WTC11 (cell line): ENCODE measurements around the gene SH3BP4. TPM values are rescaled to one million over a fixed set of nuclear protein-coding genes. Genes with fewer than 3 reads are reported as not detected.

Experiments used
- ATAC-seq: fragments of 200-7000 bp; cut with Tn5 transposase; 2 replicates; pipeline ENCODE4 v1.10.0; 2021; ENCODE audit warnings: mild to moderate bottlenecking, moderate library complexity
- CTCF ChIA-PET: fragments of 300-600 bp; sonication (Branson Sonifier 250); formaldehyde crosslinking; loops from one replicate; lab custom pipeline; 2021; ENCODE audit warnings: antibody characterized with exemption; lab: Charles Lee
- POLR2A ChIA-PET: fragments of 350-600 bp; sonication (Branson Sonifier 250); formaldehyde crosslinking; loops from one replicate; lab custom pipeline; 2021; ENCODE audit warnings: antibody characterized with exemption; lab: Charles Lee
- DNase-seq: peaks from one replicate; pipeline ENCODE4 v3.0.0; 2021; ENCODE audit warnings: low spot score
- H3K27ac Mint-ChIP-seq: 2 replicates; pipeline ENCODE4 v1.8.0; 2021; ENCODE audit warnings: mixed read lengths
- H3K27me3 Mint-ChIP-seq: 2 replicates; pipeline ENCODE4 v1.8.0; 2021; ENCODE audit warnings: low read depth, mild to moderate bottlenecking, moderate library complexity, mixed read lengths
- H3K36me3 Mint-ChIP-seq: 2 replicates; pipeline ENCODE4 v1.8.0; 2021; ENCODE audit warnings: mixed read lengths
- H3K4me1 Mint-ChIP-seq: 2 replicates; pipeline ENCODE4 v1.8.0; 2022; ENCODE audit warnings: mixed read lengths
- H3K4me3 Mint-ChIP-seq: 2 replicates; pipeline ENCODE4 v1.8.0; 2021; ENCODE audit warnings: mild to moderate bottlenecking, moderate library complexity, mixed read lengths
- H3K9me3 Mint-ChIP-seq: 2 replicates; pipeline ENCODE4 v1.8.0; 2021; ENCODE audit warnings: mixed read lengths
- CBFB ChIP-seq: sonication (generic); formaldehyde crosslinking; IDR thresholded peaks from 2 replicates; pipeline ENCODE4 v1.8.1; 2022; ENCODE audit warnings: mild to moderate bottlenecking, low read depth, missing genetic modification reagents
- EMX1 ChIP-seq: fragments of 250-450 bp; sonication (Bioruptor Pico); IDR thresholded peaks from 2 replicates; pipeline ENCODE4 v1.8.0; 2021; ENCODE audit warnings: mild to moderate bottlenecking
- ESRRA ChIP-seq: sonication (generic); formaldehyde crosslinking; IDR thresholded peaks from 2 replicates; pipeline ENCODE4 v1.8.1; 2022; ENCODE audit warnings: mild to moderate bottlenecking, missing genetic modification reagents, borderline replicate concordance
- GRHL2 ChIP-seq: fragments of 250-450 bp; sonication (Bioruptor Pico); IDR thresholded peaks from 2 replicates; pipeline ENCODE4 v1.8.0; 2022; ENCODE audit warnings: mild to moderate bottlenecking, moderate library complexity; ENCODE audit not compliant: insufficient replicate concordance, severe bottlenecking
- HMGA2 ChIP-seq: fragments of 250-450 bp; sonication (Bioruptor Pico); IDR thresholded peaks from 2 replicates; pipeline ENCODE4 v1.4.0; 2021; ENCODE audit warnings: mild to moderate bottlenecking, moderate library complexity
- KAT7 ChIP-seq: sonication (generic); formaldehyde crosslinking; IDR thresholded peaks from 2 replicates; pipeline ENCODE4 v1.8.1; 2023; ENCODE audit warnings: missing genetic modification reagents, mild to moderate bottlenecking, borderline replicate concordance
- NFE2L1 ChIP-seq: sonication (generic); formaldehyde crosslinking; IDR thresholded peaks from 2 replicates; pipeline ENCODE4 v1.8.1; 2023; ENCODE audit warnings: missing genetic modification reagents
- NR3C1 ChIP-seq: sonication (generic); formaldehyde crosslinking; conservative IDR thresholded peaks from 2 replicates; pipeline ENCODE4 v1.8.1; 2023; ENCODE audit warnings: low read depth, mild to moderate bottlenecking, missing genetic modification reagents
- OVOL2 ChIP-seq: fragments of 250-450 bp; sonication (Bioruptor Pico); IDR thresholded peaks from 2 replicates; pipeline ENCODE4 v1.9.0; 2021; ENCODE audit warnings: mild to moderate bottlenecking, borderline replicate concordance
- PRRX2 ChIP-seq: fragments of 250-450 bp; sonication (Bioruptor Pico); IDR thresholded peaks from 2 replicates; pipeline ENCODE4 v1.8.0; 2021; ENCODE audit warnings: mild to moderate bottlenecking
- SMAD3 ChIP-seq: sonication (generic); formaldehyde crosslinking; IDR thresholded peaks from 2 replicates; pipeline ENCODE4 v1.8.0; 2022; ENCODE audit warnings: missing genetic modification reagents, mild to moderate bottlenecking, borderline replicate concordance
- SMAD4 ChIP-seq: sonication (generic); formaldehyde crosslinking; IDR thresholded peaks from 2 replicates; pipeline ENCODE4 v1.8.0; 2022; ENCODE audit warnings: mild to moderate bottlenecking, missing genetic modification reagents
- SP1 ChIP-seq: sonication (generic); formaldehyde crosslinking; conservative IDR thresholded peaks from 2 replicates; pipeline ENCODE4 v1.8.1; 2022; ENCODE audit warnings: missing genetic modification reagents
- TCF7 ChIP-seq: sonication (generic); formaldehyde crosslinking; IDR thresholded peaks from 2 replicates; pipeline ENCODE4 v1.8.0; 2022; ENCODE audit warnings: mild to moderate bottlenecking, low read depth, missing genetic modification reagents, moderate library complexity
- ZNF219 ChIP-seq: sonication (generic); formaldehyde crosslinking; IDR thresholded peaks from 2 replicates; pipeline ENCODE4 v1.8.0; 2023; ENCODE audit warnings: missing genetic modification reagents, mild to moderate bottlenecking, borderline replicate concordance
- ZNF232 ChIP-seq: sonication (generic); formaldehyde crosslinking; IDR thresholded peaks from 2 replicates; pipeline ENCODE4 v1.8.0; 2022; ENCODE audit warnings: mild to moderate bottlenecking, missing genetic modification reagents
- ZNF423 ChIP-seq: fragments of 250-450 bp; sonication (Bioruptor Pico); IDR thresholded peaks from 2 replicates; pipeline ENCODE4 v2.1.2; 2022; ENCODE audit warnings: mild to moderate bottlenecking, moderate library complexity
- total RNA-seq: library from RNA; stranded (reverse); gene quantifications from 3 replicates; pipeline ENCODE4 v1.2.3, GENCODE V29; 2021
- TF ChIP-seq, protein P1 (sequence below): sonication (generic); formaldehyde crosslinking; IDR thresholded peaks from 2 replicates; pipeline ENCODE4 v1.8.1; 2022; ENCODE audit warnings: mild to moderate bottlenecking, missing genetic modification reagents, moderate library complexity, borderline replicate concordance
- TF ChIP-seq, protein P2 (sequence below): fragments of 250-450 bp; sonication (Bioruptor Pico); IDR thresholded peaks from 2 replicates; pipeline ENCODE4 v1.9.0; 2021; ENCODE audit warnings: moderate library complexity, mild to moderate bottlenecking, inconsistent platforms, borderline replicate concordance
- TF ChIP-seq, protein P3 (sequence below): fragments of 250-450 bp; sonication (Bioruptor Pico); IDR thresholded peaks from 2 replicates; pipeline ENCODE4 v1.8.0; 2021; ENCODE audit warnings: mild to moderate bottlenecking
- TF ChIP-seq, protein P4 (sequence below): fragments of 250-450 bp; sonication (Bioruptor Pico); IDR thresholded peaks from 2 replicates; pipeline ENCODE4 v2.1.2; 2022; ENCODE audit warnings: mild to moderate bottlenecking, moderate library complexity
- TF ChIP-seq, protein P5 (sequence below): sonication (generic); formaldehyde crosslinking; IDR thresholded peaks from 2 replicates; pipeline ENCODE4 v1.8.1; 2023; ENCODE audit warnings: mild to moderate bottlenecking, missing genetic modification reagents, moderate library complexity
- TF ChIP-seq, protein P6 (sequence below): sonication (generic); formaldehyde crosslinking; IDR thresholded peaks from 2 replicates; pipeline ENCODE4 v1.8.0; 2023; ENCODE audit warnings: missing genetic modification reagents, mild to moderate bottlenecking, borderline replicate concordance
- TF ChIP-seq, protein P7 (sequence below): sonication (generic); formaldehyde crosslinking; conservative IDR thresholded peaks from 2 replicates; pipeline ENCODE4 v1.8.1; 2023; ENCODE audit warnings: mild to moderate bottlenecking, low read depth, missing genetic modification reagents, moderate library complexity

The SH3BP4 gene
- total RNA-seq, 1 experiment from 2014 or later: 44.4 TPM

DNA sequence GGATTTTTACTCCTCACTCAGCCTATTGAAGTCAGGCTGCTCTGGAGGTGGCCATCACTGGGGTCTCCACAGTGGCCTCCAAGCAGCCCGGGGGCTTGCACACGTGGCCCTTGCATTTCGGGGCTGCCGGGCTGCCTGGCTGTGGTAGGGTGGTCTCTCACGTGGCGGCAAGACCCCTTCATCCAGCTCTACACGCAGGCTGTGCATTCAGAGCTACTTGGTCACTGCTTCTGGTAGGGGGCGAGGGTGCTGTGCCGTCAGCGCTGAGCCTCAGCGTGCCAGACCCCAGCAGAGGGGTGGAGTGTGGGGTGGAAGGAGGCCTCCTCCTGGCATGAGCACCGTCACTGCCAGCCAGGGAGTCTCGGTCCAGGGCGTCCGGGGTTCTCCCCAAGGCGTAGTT is 80.6 kb downstream of the SH3BP4 start:
- no peak overlapping the region for H3K4me3 Mint-ChIP-seq
- TF ChIP-seq SMAD3 (CRISPR knock-in tag) (no peak), ZNF232 (CRISPR knock-in tag) (no peak), PRRX2 (CRISPR knock-in tag) (no peak), NFE2L1 (no peak), EMX1 (CRISPR knock-in tag) (no peak), CBFB (CRISPR knock-in tag) (no peak), NR3C1 (no peak), ZNF219 (CRISPR knock-in tag) (no peak)
- TF ChIP-seq, protein P1, sequence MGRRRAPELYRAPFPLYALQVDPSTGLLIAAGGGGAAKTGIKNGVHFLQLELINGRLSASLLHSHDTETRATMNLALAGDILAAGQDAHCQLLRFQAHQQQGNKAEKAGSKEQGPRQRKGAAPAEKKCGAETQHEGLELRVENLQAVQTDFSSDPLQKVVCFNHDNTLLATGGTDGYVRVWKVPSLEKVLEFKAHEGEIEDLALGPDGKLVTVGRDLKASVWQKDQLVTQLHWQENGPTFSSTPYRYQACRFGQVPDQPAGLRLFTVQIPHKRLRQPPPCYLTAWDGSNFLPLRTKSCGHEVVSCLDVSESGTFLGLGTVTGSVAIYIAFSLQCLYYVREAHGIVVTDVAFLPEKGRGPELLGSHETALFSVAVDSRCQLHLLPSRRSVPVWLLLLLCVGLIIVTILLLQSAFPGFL (CRISPR knock-in tag): no peak
- TF ChIP-seq, protein P2, sequence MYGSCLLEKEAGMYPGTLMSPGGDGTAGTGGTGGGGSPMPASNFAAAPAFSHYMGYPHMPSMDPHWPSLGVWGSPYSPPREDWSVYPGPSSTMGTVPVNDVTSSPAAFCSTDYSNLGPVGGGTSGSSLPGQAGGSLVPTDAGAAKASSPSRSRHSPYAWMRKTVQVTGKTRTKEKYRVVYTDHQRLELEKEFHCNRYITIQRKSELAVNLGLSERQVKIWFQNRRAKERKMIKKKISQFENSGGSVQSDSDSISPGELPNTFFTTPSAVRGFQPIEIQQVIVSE (CRISPR knock-in tag): no peak
- TF ChIP-seq, protein P3, sequence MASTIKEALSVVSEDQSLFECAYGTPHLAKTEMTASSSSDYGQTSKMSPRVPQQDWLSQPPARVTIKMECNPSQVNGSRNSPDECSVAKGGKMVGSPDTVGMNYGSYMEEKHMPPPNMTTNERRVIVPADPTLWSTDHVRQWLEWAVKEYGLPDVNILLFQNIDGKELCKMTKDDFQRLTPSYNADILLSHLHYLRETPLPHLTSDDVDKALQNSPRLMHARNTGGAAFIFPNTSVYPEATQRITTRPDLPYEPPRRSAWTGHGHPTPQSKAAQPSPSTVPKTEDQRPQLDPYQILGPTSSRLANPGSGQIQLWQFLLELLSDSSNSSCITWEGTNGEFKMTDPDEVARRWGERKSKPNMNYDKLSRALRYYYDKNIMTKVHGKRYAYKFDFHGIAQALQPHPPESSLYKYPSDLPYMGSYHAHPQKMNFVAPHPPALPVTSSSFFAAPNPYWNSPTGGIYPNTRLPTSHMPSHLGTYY (CRISPR knock-in tag): no peak
- TF ChIP-seq, protein P4, sequence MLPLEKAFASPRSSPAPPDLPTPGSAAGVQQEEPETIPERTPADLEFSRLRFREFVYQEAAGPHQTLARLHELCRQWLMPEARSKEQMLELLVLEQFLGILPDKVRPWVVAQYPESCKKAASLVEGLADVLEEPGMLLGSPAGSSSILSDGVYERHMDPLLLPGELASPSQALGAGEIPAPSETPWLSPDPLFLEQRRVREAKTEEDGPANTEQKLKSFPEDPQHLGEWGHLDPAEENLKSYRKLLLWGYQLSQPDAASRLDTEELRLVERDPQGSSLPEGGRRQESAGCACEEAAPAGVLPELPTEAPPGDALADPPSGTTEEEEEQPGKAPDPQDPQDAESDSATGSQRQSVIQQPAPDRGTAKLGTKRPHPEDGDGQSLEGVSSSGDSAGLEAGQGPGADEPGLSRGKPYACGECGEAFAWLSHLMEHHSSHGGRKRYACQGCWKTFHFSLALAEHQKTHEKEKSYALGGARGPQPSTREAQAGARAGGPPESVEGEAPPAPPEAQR (CRISPR knock-in tag): no peak
- TF ChIP-seq, protein P5, sequence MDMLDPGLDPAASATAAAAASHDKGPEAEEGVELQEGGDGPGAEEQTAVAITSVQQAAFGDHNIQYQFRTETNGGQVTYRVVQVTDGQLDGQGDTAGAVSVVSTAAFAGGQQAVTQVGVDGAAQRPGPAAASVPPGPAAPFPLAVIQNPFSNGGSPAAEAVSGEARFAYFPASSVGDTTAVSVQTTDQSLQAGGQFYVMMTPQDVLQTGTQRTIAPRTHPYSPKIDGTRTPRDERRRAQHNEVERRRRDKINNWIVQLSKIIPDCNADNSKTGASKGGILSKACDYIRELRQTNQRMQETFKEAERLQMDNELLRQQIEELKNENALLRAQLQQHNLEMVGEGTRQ: no peak

DNA sequence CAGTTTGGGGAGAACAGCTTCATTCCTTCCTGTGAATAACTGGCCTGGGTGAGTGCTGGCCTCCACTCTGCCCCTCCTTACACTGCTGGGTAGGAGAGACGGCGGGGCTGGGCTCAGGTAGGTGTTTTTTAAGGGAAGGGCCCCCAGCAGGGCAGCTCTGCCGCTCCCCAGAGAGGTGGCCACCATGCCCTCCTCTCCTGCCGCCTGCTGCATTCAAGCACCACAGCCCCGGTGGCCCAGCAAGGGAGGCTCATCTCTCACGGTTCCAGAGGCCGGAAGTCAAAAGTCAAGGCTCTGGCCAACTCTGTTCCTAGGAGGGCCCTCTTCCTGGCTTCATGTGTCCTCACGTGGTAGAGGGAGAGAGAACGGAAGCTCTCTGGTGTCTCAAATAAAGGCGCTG is 81.1 kb downstream of the SH3BP4 start:
- DNase-seq: no peak
- Mint-ChIP-seq H3K9me3 (no peaks in the 10 kb centered on the region), H3K4me1 (peaks cover 8% of the 10 kb centered on the region), H3K4me3 (no peak overlapping the region), H3K27me3 (no peaks in the 10 kb centered on the region), H3K27ac (peak overlapping the region; percentile 61), H3K36me3 (peaks cover 14% of the 10 kb centered on the region; the same call in 1 of the 2 replicates)
- POLR2A ChIA-PET: no interaction called here
- no peak for ATAC-seq
- CTCF ChIA-PET: interaction anchor here (1.0 to 1.2 kb wide), 2 partner anchors 17 to 27 kb away, joined by 3 to 4 read pairs; no protein-coding TSS in a partner anchor
- TF ChIP-seq CBFB (CRISPR knock-in tag) (no peak), SP1 (CRISPR knock-in tag) (no peak), GRHL2 (CRISPR knock-in tag) (no peak), OVOL2 (CRISPR knock-in tag) (no peak), KAT7 (CRISPR knock-in tag) (no peak), ESRRA (CRISPR knock-in tag) (no peak), SMAD4 (CRISPR knock-in tag) (no peak), TCF7 (CRISPR knock-in tag) (no peak), HMGA2 (CRISPR knock-in tag) (no peak), ZNF423 (CRISPR knock-in tag) (no peak), NFE2L1 (no peak)
- TF ChIP-seq, protein P6, sequence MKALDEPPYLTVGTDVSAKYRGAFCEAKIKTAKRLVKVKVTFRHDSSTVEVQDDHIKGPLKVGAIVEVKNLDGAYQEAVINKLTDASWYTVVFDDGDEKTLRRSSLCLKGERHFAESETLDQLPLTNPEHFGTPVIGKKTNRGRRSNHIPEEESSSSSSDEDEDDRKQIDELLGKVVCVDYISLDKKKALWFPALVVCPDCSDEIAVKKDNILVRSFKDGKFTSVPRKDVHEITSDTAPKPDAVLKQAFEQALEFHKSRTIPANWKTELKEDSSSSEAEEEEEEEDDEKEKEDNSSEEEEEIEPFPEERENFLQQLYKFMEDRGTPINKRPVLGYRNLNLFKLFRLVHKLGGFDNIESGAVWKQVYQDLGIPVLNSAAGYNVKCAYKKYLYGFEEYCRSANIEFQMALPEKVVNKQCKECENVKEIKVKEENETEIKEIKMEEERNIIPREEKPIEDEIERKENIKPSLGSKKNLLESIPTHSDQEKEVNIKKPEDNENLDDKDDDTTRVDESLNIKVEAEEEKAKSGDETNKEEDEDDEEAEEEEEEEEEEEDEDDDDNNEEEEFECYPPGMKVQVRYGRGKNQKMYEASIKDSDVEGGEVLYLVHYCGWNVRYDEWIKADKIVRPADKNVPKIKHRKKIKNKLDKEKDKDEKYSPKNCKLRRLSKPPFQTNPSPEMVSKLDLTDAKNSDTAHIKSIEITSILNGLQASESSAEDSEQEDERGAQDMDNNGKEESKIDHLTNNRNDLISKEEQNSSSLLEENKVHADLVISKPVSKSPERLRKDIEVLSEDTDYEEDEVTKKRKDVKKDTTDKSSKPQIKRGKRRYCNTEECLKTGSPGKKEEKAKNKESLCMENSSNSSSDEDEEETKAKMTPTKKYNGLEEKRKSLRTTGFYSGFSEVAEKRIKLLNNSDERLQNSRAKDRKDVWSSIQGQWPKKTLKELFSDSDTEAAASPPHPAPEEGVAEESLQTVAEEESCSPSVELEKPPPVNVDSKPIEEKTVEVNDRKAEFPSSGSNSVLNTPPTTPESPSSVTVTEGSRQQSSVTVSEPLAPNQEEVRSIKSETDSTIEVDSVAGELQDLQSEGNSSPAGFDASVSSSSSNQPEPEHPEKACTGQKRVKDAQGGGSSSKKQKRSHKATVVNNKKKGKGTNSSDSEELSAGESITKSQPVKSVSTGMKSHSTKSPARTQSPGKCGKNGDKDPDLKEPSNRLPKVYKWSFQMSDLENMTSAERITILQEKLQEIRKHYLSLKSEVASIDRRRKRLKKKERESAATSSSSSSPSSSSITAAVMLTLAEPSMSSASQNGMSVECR (CRISPR knock-in tag): no peak
- TF ChIP-seq, protein P7, sequence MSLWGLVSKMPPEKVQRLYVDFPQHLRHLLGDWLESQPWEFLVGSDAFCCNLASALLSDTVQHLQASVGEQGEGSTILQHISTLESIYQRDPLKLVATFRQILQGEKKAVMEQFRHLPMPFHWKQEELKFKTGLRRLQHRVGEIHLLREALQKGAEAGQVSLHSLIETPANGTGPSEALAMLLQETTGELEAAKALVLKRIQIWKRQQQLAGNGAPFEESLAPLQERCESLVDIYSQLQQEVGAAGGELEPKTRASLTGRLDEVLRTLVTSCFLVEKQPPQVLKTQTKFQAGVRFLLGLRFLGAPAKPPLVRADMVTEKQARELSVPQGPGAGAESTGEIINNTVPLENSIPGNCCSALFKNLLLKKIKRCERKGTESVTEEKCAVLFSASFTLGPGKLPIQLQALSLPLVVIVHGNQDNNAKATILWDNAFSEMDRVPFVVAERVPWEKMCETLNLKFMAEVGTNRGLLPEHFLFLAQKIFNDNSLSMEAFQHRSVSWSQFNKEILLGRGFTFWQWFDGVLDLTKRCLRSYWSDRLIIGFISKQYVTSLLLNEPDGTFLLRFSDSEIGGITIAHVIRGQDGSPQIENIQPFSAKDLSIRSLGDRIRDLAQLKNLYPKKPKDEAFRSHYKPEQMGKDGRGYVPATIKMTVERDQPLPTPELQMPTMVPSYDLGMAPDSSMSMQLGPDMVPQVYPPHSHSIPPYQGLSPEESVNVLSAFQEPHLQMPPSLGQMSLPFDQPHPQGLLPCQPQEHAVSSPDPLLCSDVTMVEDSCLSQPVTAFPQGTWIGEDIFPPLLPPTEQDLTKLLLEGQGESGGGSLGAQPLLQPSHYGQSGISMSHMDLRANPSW (CRISPR knock-in tag): no peak

More for the DNA sequence above, 80.6 kb downstream of the SH3BP4 start:
- no peak overlapping the region for H3K27ac Mint-ChIP-seq
- CTCF ChIA-PET: interaction anchor here (1.2 kb wide), 1 partner anchor 27 kb away, joined by 4 read pairs; no protein-coding TSS in a partner anchor
- DNase-seq (no peak), ATAC-seq (no peak)
- peaks cover 11% of the 10 kb centered on the region; the same call in 1 of the 2 replicates for H3K36me3 Mint-ChIP-seq
- POLR2A ChIA-PET: no interaction called here
- H3K4me1 Mint-ChIP-seq: peaks cover 9% of the 10 kb centered on the region
- no peaks in the 10 kb centered on the region for H3K9me3 Mint-ChIP-seq
- H3K27me3 Mint-ChIP-seq: no peaks in the 10 kb centered on the region
